K562 (cell line): ENCODE measurements around the gene SLC26A8. TPM values are rescaled to one million over a fixed set of nuclear protein-coding genes. Genes with fewer than 3 reads are reported as not detected.
A peak's percentile ranks its signal among the peaks of the same experiment; 100 is the strongest.

Experiments used
- ATAC-seq: fragments of 200-7000 bp; cut with Tn5 transposase; 3 replicates; pipeline ENCODE4 v1.9.1; 2020; ENCODE audit warnings: moderate library complexity
- BruUV-seq: library from RNA; stranded (reverse); fragments of 400-500 nt; replicated peaks from 2 replicates; lab custom pipeline; 2021; lab: Mats Ljungman, UMichigan
- CTCF ChIA-PET: fragments of 300-600 bp; formaldehyde crosslinking; extraction: SDS; loops from one replicate; lab custom pipeline; 2021; ENCODE audit warnings: low intra/inter-chr PET ratio; lab: Yijun Ruan, JAX
- POLR2A ChIA-PET: fragments of 300-600, 350-650 bp; sonication (Branson Sonifier 250); formaldehyde crosslinking; extraction: SDS; loops from one replicate; lab custom pipeline; 2021; ENCODE audit warnings: antibody characterized with exemption, inconsistent platforms; lab: Yijun Ruan, JAX
- DNase-seq, 4 experiments: peaks; one replicate each; pipeline versions ENCODE4 v3.0.0 to v3.0.0-alpha.2; 2011 to 2018; ENCODE audit warnings: low spot score in 3 of 4, mixed read lengths in 3 of 4; ENCODE audit errors: extremely low read depth in 1 of 4
- FAIRE-seq: peaks from 2 replicates; lab custom pipeline; 2011; peaks lifted over from hg19 to GRCh38; lab: Jason Lieb, UNC
- H2AFZ ChIP-seq: 2 replicates; pipeline ENCODE4 v1.6.0; 2011; ENCODE audit warnings: low read depth, low read length, control low read depth, inconsistent platforms
- H3K27ac ChIP-seq: fragments of 200-600 bp; 3 replicates; pipeline ENCODE4 v1.8.0; 2011; ENCODE audit warnings: low read depth, mild to moderate bottlenecking, control low read depth, inconsistent platforms, low read length, moderate library complexity, mixed read lengths; ENCODE audit errors: extremely low read depth
- H3K27me3 ChIP-seq, 2 experiments: fragments of 300-600 bp in 1 of 2; 2 replicates in 1 of 2; 3 replicates in 1 of 2; pipeline versions ENCODE4 v1.6.0 to v1.8.0; 2011; ENCODE audit warnings: inconsistent platforms in 2 of 2, low read length in 2 of 2, mild to moderate bottlenecking in 1 of 2, mixed read lengths in 1 of 2, moderate library complexity in 1 of 2; ENCODE audit not compliant: control insufficient read depth in 2 of 2, insufficient read depth in 2 of 2
- H3K36me3 ChIP-seq: fragments of 300-600 bp; 3 replicates; pipeline ENCODE4 v1.8.0; 2011; ENCODE audit warnings: mild to moderate bottlenecking, low read length, inconsistent platforms; ENCODE audit not compliant: control insufficient read depth, insufficient read depth
- H3K4me1 ChIP-seq, 2 experiments: fragments of 200-600 bp in 1 of 2; replicated peaks in 1 of 2; 2 replicates in 1 of 2; 3 replicates in 1 of 2; pipeline versions ENCODE4 v1.5.1 to v1.8.0; 2011; ENCODE audit warnings: inconsistent platforms in 2 of 2, low read length in 2 of 2, mild to moderate bottlenecking in 1 of 2, mixed read lengths in 1 of 2, moderate library complexity in 1 of 2; ENCODE audit not compliant: control insufficient read depth in 2 of 2, insufficient read depth in 2 of 2
- H3K4me2 ChIP-seq: 2 replicates; pipeline ENCODE4 v1.6.1; 2011; ENCODE audit warnings: low read length, control low read depth, inconsistent platforms, mixed read lengths; ENCODE audit not compliant: insufficient read depth
- H3K4me3 ChIP-seq: fragments of 200-600 bp; sonication (generic), shearing (Covaris generic); 2 replicates; pipeline ENCODE4 v1.5.1; 2016; ENCODE audit warnings: control low read depth, inconsistent platforms
- H3K79me2 ChIP-seq: fragments of 200-600 bp; 3 replicates; pipeline ENCODE4 v1.8.0; 2011; ENCODE audit warnings: low read length, inconsistent platforms; ENCODE audit not compliant: control insufficient read depth, insufficient read depth
- H3K9ac ChIP-seq, 2 experiments: 2 replicates each; pipeline versions ENCODE4 v1.6.0 to v1.6.1; 2011; ENCODE audit warnings: low read depth in 2 of 2, low read length in 2 of 2, control low read depth in 1 of 2, inconsistent platforms in 1 of 2, mild to moderate bottlenecking in 1 of 2, mixed read lengths in 1 of 2; ENCODE audit not compliant: insufficient read depth in 1 of 2
- H3K9me1 ChIP-seq: one replicate; pipeline ENCODE4 v1.6.0; 2011; ENCODE audit warnings: inconsistent platforms, mild to moderate bottlenecking, low read length, moderate library complexity; ENCODE audit not compliant: control insufficient read depth, insufficient read depth
- H3K9me3 ChIP-seq: replicated peaks from 2 replicates; pipeline ENCODE4 v1.5.1; 2011; ENCODE audit warnings: low read depth, low read length, inconsistent platforms; ENCODE audit not compliant: control insufficient read depth, insufficient read depth
- H4K20me1 ChIP-seq: replicated peaks from 2 replicates; pipeline ENCODE4 v1.6.1; 2011; ENCODE audit warnings: low read length, inconsistent platforms, mixed read lengths; ENCODE audit not compliant: control insufficient read depth, insufficient read depth
- MEIS2 ChIP-seq: fragments of 450-650 bp; IDR thresholded peaks from 2 replicates; pipeline ENCODE4 v1.6.1; 2014; ENCODE audit warnings: mild to moderate bottlenecking; ENCODE audit not compliant: partially characterized antibody
- PRDM10 ChIP-seq: fragments of 450-650 bp; IDR thresholded peaks from 2 replicates; pipeline ENCODE4 v1.6.1; 2018; ENCODE audit not compliant: partially characterized antibody
- WGBS: fragments of 100-300 bp; shearing (Covaris generic); methylation state at CpG from one replicate; pipeline ENCODE4 v1.1.6; 2016; ENCODE audit warnings: low coverage, mixed read lengths; ENCODE audit not compliant: insufficient coverage; ENCODE audit errors: missing lambda C conversion rate; 5-methylcytosine and 5-hydroxymethylcytosine counted together
- in situ Hi-C: fragments of 300-500 bp; cut with MboI; formaldehyde crosslinking; loops from 4 replicates; pipeline ENCODE4 v1.15.0; 2018; ENCODE audit warnings: inconsistent platforms, mixed read lengths
- intact Hi-C: fragments of 100-400 bp; cut with micrococcal nuclease; formaldehyde crosslinking; loops from 2 replicates; pipeline ENCODE4 v1.14.2; 2022
- polyA plus RNA-seq, 8 experiments: library from polyadenylated mRNA; depleted of rRNA in 4 of 8; stranded (reverse) in 5 of 8; unstranded in 3 of 8; fragments of >200 nt; fragmentation: Nextera tagmentation in 2 of 8; fragmentation: Illumina TruSeq in 1 of 8; extraction: Ambion mirVana in 2 of 8; extraction: Trizol in 1 of 8; gene quantifications; 2 replicates each; pipeline versions ENCODE4 v1.2.1 to v1.2.3, GENCODE V29; 2011 to 2014; ENCODE audit warnings: inconsistent platforms in 1 of 8, missing spikeins in 1 of 8
- total RNA-seq, 7 experiments: library from RNA; depleted of rRNA in 6 of 7; stranded (reverse); fragments of >200 nt in 6 of 7; fragmentation: Illumina TruSeq in 2 of 7; extraction: Trizol in 2 of 7; gene quantifications; 2 replicates each; pipeline versions ENCODE4 v1.2.1 to v1.2.3, GENCODE V29; 2011 to 2021; ENCODE audit warnings: low replicate concordance in 1 of 7

SLC26A8 gene
- total and polyA plus RNA-seq, 9 of the 15 experiments (the other 6 are each of a cell fraction or from before 2014, with no cell fraction given) = not detected

GRCh38 chr6:36063318-36064060, 39.0 kb upstream of the SLC26A8 start:
- DNase-seq (no peak), ATAC-seq (no peak), FAIRE-seq (no peak)
- Histone ChIP-seq H4K20me1 (peaks cover 32% of the 10 kb centered on the region), H3K36me3 (peaks cover 31% of the 10 kb centered on the region; the same call in 2 of the 3 replicates), H3K79me2 (peaks cover 33% of the 10 kb centered on the region), H3K9me1 (peaks cover 6% of the 10 kb centered on the region), H2AFZ (no peak overlapping the region), H3K4me3 (no peak overlapping the region), H3K27me3 (no peaks in the 10 kb centered on the region), H3K9me3 (no peaks in the 10 kb centered on the region), H3K9ac (no peak overlapping the region), H3K4me1 (peaks cover 9 to 15% of the 10 kb centered on the region in 2 experiments; a peak in 3 of 5 replicates), H3K27ac (no peak overlapping the region), H3K4me2 (no peak overlapping the region)
- WGBS = 93% methylated on average over 4 of the region's 4 CpGs
- TF ChIP-seq PRDM10 (no peak), MEIS2 (peak; percentile 11)
- ChIA-PET POLR2A (no interaction called here), CTCF (no interaction called here)
- intact Hi-C loops (no loop called here), in situ Hi-C loops (no loop called here)
- no TSS peak for BruUV-seq
